Activated T-cell treated with anti-CD3 and anti-CD28 coated beads, Interleukin-2, amount 50 U/mL, for 24 hours (primary cell): ENCODE data around the gene TRABD.
"Not testable (repeated sequence)": the region's sequence is repeated elsewhere in the genome, so short reads cannot be mapped to it uniquely, and the experiment has no call there.

ENCODE experiments used
- DNase-seq: peaks from one replicate; pipeline ENCODE4 v3.0.0-alpha.2; 2020
- H3K27ac Mint-ChIP-seq: 2 replicates; pipeline ENCODE4 v1.8.0; 2020; ENCODE audit warnings: mild to moderate bottlenecking, mixed read lengths
- H3K27me3 Mint-ChIP-seq: 2 replicates; pipeline ENCODE4 v1.8.0; 2020; ENCODE audit warnings: mixed read lengths
- H3K36me3 Mint-ChIP-seq: 2 replicates; pipeline ENCODE4 v1.8.0; 2020; ENCODE audit warnings: low read depth, mixed read lengths
- H3K4me1 Mint-ChIP-seq: 2 replicates; pipeline ENCODE4 v1.8.0; 2020; ENCODE audit warnings: low read depth, mixed read lengths
- H3K4me3 Mint-ChIP-seq: 2 replicates; pipeline ENCODE4 v1.8.0; 2020; ENCODE audit warnings: mild to moderate bottlenecking, moderate library complexity, mixed read lengths
- H3K9me3 Mint-ChIP-seq: 2 replicates; pipeline ENCODE4 v1.8.0; 2020; ENCODE audit warnings: mixed read lengths

Gene TRABD

DNA sequence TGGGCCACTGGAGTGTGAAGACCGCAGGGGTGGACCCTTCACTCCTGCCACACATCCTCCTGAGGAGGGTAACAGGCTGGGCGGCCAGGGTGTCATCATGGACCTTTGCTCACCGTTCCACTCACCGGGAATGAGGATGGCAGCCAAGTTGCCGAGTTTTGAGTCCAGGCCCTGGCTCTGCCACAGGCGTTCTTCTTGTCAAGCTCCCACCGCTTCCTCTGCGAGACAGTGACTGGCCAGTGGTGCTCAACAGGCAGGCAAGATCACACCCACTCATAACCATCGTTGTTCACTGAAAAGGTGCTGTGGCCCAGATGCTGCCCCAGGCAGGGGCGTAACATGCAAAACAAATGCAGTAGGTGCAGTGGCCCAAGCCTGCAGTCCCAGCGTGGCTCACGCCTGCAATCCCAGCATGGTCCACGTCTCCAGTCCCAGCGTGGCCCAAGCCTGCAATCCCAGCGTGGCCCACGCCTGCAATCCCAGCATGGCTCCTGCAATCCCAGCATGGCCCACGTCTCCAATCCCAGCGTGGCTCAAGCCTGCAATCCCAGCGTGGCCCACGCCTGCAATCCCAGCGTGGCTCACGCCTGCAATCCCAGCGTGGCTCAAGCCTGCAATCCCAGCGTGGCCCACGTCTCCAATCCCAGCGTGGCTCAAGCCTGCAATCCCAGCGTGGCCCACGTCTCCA, 20.1 kb upstream of the TRABD start:
- H3K27me3 Mint-ChIP-seq, result peaks cover 41% of the 10 kb centered on the region
- H3K27ac Mint-ChIP-seq, result no peak overlapping the region
- H3K4me3 Mint-ChIP-seq, result no peak overlapping the region
- H3K36me3 Mint-ChIP-seq, result no peaks in the 10 kb centered on the region
- DNase-seq, result no peak
- H3K9me3 Mint-ChIP-seq, result no peaks in the 10 kb centered on the region
- H3K4me1 Mint-ChIP-seq, result peaks cover 9% of the 10 kb centered on the region

DNA sequence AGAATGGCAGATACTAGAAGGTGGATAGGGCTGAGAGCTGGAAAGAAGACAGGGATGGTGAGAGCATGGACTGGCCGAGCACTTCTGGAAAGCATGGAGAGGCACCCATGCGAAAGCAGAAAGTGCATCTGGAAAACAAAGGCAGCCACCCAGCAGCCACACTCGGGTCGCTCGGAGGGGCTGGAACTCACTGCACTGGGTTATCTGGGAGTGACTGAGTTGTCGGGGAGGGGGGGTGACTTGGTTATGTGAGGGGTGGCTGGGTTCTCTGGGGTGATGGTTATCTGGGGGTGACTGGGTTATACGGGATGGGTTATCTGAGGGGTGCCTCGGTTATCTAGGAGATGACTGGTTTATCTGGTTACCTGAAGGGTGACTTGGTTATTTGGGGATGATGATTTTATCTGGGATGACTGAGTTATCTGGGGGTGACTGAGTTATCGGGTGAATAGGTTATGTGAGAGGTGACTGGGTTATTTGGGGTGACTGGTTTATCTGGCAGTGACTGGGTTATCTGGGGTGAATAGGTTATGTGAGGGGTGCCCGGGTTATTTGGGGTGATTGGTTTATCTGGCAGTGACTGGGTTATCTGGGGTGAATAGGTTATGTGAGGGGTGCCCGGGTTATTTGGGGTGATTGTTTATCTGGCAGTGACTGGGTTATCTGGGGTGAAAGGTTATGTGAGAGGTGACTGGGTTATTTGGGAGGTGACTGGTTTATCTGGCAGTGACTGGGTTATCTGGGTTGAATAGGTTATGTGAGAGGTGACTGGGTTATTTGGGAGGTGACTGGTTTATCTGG, 17.8 kb upstream of the TRABD start:
- Mint-ChIP-seq H3K4me1 (peaks cover 12% of the 10 kb centered on the region), H3K9me3 (no peaks in the 10 kb centered on the region), H3K36me3 (no peaks in the 10 kb centered on the region), H3K4me3 (no peak overlapping the region), H3K27me3 (peaks cover 47% of the 10 kb centered on the region), H3K27ac (no peak overlapping the region)
- no peak for DNase-seq

DNA sequence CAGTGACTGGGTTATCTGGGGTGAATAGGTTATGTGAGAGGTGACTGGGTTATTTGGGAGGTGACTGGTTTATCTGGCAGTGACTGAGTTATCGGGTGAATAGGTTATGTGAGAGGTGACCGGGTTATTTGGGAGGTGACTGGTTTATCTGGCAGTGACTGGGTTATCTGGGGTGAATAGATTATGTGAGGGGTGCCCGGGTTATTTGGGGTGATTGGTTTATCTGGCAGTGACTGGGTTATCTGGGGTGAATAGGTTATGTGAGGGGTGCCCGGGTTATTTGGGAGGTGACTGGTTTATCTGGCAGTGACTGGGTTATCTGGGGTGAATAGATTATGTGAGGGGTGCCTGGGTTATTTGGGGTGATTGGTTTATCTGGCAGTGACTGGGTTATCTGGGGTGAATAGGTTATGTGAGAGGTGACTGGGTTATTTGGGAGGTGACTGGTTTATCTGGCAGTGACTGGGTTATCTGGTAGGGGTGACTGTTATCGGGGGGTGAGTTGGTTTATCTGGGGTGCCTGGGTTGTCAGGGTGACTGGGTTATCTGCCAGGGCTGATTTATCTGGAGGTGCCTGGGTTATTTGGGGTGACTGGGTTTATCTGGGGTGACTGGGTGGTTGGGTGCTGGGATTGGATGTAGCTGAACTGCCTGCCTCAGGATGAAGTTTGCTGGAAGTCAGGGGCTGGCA, 17.1 kb upstream of the TRABD start:
- not testable (repeated sequence) for H3K9me3 Mint-ChIP-seq, DNase-seq, H3K36me3 Mint-ChIP-seq
- Mint-ChIP-seq H3K27ac (peak overlapping the region; percentile 59), H3K27me3 (peaks cover 52% of the 10 kb centered on the region), H3K4me1 (peaks cover 12% of the 10 kb centered on the region), H3K4me3 (peak overlapping the region; percentile 63)

DNA sequence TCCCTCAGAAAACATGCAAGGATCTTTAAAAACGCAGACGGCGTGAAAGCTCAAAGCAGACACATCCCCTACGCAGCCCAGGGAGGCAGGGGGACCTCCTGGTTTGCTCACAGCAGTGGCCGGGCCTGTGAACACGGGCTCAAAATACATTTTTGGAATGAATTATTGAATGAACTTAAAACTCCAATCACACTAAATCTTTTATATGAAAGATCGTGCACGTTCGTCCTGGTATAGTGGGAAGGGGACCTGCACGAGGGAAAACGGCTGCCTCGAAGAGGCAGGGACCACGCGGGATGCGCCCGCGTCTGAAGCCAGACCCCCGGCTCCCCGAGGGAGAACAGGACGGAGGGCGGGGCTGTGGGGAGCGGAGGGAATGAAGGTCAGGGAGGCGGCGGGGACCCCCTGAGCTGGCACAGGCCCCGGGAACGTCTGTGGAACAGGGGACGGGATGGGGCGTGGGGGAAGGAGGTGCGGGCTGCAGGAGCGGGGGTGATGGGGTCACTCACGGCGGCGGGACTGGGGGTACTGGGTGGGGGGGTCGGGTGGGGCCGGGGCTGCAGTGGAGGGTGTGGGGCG, 16.4 kb upstream of the TRABD start:
- H3K27ac Mint-ChIP-seq, result peak overlapping the region; percentile 59
- peak overlapping the region; percentile 63 for H3K4me3 Mint-ChIP-seq
- no peaks in the 10 kb centered on the region for H3K36me3 Mint-ChIP-seq
- H3K9me3 Mint-ChIP-seq, result no peaks in the 10 kb centered on the region
- H3K4me1 Mint-ChIP-seq, result peaks cover 12% of the 10 kb centered on the region
- no peak for DNase-seq
- peaks cover 54% of the 10 kb centered on the region for H3K27me3 Mint-ChIP-seq

DNA sequence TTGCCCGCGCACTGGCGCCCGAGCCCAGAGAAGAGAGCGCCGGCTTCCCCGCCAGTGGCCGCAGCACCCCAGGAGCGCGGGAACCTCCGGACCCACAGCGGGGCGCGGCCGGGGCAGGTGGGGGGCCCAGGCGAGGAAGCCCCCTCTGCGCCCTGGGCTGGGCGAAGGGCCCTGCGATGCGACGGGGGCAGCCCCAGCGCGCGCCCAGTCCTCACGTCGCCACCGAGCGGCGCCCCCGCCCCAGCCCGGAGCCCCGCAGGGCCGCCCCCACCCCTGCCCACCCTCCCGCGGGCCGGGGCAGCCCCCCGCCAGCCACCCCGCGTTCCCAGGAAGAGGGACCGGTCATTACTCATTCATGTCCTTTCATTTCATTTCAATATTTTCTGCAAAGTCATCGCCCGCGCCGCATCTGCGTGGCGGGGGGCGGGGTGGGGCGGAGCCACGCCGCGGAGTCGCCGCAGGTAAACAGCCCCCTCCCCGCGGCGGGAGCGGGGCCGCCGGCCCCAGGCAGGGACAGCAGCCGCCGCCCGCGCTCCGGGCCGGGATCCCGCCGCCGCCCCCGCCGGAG, 15.9 kb upstream of the TRABD start:
- Mint-ChIP-seq H3K9me3 (no peaks in the 10 kb centered on the region), H3K36me3 (no peaks in the 10 kb centered on the region), H3K27ac (no peak overlapping the region), H3K27me3 (peaks cover 56% of the 10 kb centered on the region), H3K4me3 (peak overlapping the region; percentile 56), H3K4me1 (peaks cover 12% of the 10 kb centered on the region)
- peak; percentile 80 for DNase-seq

DNA sequence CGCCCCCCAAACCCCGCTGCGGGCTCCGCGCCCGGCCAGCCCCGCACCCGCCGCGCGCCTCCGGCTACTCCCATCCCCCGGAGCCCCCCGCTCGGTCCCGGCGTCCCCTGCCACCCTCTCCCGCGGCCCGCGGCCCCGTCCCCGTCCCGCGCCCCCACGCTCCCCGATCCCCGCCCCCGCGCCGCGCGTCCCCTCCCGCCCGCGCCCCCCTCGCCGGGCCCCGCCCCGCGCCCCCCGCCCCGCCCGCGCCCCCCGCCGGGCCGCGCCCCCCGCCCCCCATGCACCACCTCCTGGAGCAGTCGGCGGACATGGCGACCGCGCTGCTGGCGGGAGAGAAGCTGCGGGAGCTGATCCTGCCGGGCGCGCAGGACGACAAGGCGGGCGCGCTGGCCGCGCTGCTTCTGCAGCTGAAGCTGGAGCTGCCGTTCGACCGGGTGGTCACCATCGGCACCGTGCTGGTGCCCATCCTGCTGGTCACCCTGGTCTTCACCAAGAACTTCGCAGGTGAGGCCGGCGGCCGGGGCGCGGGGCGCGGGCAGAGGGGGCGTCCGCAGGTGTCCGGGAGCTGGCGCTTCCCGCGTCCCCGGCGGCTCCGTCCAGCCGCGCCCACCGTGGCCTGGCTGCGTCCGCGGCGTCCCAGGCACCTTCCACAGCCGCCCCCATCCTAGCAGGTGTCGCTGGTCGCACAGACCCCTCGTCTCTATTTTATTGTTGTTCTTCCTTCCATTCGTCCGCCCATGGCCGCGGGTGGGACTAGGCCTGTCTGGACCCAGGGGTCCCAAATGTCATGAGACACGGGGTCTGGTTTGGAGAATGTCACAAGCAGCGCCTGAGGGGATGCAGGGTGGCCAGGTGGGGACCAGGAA, 15.0 kb upstream of the TRABD start, which contains the start of gene PANX2:
Gene PANX2, plus strand, starts transcription at position 279 of the 866 bp plus-strand sequence. Its CDS starts 0 bp downstream, at position 279.
- Mint-ChIP-seq H3K36me3 (no peaks in the 10 kb centered on the region), H3K27ac (peak within 1 kb of the TSS; percentile 79), H3K9me3 (no peaks in the 10 kb centered on the region), H3K27me3 (peaks cover 50% of the 10 kb centered on the region), H3K4me1 (peaks cover 12% of the 10 kb centered on the region), H3K4me3 (peak within 1 kb of the TSS; percentile 73)
- no peak for DNase-seq

DNA sequence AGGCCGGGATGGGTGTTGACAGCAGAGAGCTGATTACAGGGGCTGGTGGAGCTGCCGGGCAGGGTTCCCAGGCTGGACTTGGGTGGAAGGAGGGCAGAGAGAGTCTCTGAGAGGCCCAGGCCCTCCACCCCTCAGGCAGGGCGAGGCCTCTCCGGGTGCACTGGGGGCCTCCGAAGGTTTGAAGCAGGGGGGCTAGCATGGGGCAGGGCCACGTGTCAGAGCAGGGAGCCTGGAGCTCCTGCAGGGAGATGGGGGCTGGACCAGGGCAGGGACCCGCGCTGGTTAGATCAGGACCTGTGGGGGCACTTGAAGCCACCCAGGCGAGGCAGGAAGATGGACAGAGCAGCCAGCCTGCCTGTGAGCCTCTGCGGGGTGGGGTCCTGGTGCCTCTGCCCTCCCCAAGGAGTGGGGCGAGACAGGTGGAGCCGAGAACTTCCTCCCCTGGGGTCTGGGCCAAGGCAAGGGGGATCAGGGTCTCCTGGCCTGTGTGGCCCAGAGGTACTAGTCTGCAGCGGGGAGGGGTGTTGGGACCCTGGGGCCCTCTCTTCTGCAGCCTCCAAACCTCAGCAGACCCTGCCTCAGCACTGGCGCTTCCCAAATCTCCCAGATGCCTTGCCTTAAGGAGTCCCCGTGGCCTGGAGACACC, 14.3 kb upstream of the TRABD start:
- no peak for DNase-seq
- Mint-ChIP-seq H3K27ac (peak overlapping the region; percentile 79), H3K27me3 (peaks cover 50% of the 10 kb centered on the region), H3K4me1 (peaks cover 12% of the 10 kb centered on the region), H3K4me3 (peak overlapping the region; percentile 73), H3K9me3 (no peaks in the 10 kb centered on the region), H3K36me3 (no peaks in the 10 kb centered on the region)

DNA sequence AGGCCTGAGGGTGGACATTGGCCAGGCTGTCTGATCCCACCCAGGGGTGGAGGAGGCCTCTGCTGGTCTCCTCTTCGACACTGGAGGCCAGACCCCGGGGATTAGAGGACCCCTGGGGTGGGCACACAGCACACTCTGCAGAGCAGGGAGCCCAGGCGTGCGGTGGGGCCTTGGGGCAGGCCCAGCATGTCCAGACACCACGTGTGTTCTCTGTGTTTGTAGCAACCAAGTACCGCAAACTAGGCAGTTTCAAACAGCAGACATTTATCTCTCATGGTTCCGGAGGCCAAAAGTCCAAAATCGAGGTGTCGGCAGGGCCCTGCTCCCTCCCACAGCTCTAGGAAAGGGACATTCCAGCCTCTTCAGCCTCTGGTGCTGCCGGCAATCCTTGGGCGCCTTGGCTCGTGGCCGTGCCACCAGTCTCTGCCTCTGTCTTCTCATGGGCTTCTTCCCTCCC, 13.7 kb upstream of the TRABD start:
- Mint-ChIP-seq H3K4me1 (peaks cover 12% of the 10 kb centered on the region), H3K36me3 (no peaks in the 10 kb centered on the region), H3K9me3 (no peaks in the 10 kb centered on the region), H3K4me3 (peak overlapping the region; percentile 12), H3K27me3 (peaks cover 52% of the 10 kb centered on the region), H3K27ac (no peak overlapping the region)
- DNase-seq, result no peak

DNA sequence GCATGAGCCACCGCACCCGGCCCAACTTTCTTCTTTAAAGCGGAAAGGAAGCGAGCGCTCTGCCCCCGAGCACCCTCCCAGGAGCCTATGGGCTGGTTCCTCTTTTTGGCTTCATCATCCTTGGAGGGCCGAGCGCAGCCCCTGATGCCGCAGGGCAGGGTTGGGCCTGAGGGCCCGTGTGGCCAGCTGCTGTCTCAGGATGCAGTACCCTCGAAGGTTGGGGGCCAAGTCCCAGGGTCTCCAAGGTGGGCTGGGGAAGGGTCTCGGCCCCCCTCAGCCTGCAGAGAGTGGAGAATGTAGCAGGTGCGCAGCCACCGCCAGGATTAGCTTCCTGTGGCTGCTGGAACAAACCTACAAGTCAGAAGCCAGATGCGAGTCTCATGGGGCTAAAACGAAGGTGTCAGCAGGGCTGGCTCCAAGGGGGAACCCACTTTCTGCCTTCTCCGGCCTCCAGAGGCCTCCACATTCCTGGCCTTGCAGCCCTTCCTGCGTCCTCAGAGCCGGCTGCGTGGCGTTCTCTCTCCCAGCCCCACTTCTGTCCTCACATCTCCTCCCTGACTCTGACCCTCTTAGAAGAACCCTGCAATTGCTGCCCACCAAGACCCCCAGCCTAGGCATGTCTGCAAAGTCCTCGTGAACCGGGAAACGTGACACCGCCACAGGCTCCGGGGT, 12.3 kb upstream of the TRABD start:
- Mint-ChIP-seq H3K36me3 (no peaks in the 10 kb centered on the region), H3K4me1 (peaks cover 11% of the 10 kb centered on the region), H3K4me3 (no peak overlapping the region), H3K27me3 (peaks cover 47% of the 10 kb centered on the region), H3K27ac (no peak overlapping the region), H3K9me3 (no peaks in the 10 kb centered on the region)
- DNase-seq, result no peak

DNA sequence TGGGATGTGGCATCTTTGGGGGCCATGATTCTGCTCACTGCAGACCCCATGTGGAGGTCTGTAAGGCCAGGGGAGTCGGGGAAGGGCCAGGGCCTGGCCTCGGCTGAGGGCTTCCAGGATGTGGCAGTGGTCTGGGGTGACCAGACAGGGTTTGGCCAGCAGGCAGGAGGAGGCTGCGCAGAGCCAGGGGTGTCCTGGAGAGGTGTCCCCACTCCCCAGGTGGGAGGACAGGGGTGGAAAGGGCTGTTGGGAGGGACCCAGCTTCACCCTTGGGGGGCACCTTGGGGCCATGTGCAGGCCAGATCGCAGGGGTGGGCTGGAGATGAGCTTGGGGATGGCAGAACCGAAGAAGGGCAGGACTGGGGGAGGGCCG, 11.7 kb upstream of the TRABD start:
- no peak overlapping the region for H3K27ac Mint-ChIP-seq
- H3K36me3 Mint-ChIP-seq, result no peaks in the 10 kb centered on the region
- H3K4me3 Mint-ChIP-seq, result no peak overlapping the region
- H3K9me3 Mint-ChIP-seq, result no peaks in the 10 kb centered on the region
- DNase-seq, result no peak
- H3K27me3 Mint-ChIP-seq, result peaks cover 42% of the 10 kb centered on the region
- H3K4me1 Mint-ChIP-seq, result peaks cover 6% of the 10 kb centered on the region

DNA sequence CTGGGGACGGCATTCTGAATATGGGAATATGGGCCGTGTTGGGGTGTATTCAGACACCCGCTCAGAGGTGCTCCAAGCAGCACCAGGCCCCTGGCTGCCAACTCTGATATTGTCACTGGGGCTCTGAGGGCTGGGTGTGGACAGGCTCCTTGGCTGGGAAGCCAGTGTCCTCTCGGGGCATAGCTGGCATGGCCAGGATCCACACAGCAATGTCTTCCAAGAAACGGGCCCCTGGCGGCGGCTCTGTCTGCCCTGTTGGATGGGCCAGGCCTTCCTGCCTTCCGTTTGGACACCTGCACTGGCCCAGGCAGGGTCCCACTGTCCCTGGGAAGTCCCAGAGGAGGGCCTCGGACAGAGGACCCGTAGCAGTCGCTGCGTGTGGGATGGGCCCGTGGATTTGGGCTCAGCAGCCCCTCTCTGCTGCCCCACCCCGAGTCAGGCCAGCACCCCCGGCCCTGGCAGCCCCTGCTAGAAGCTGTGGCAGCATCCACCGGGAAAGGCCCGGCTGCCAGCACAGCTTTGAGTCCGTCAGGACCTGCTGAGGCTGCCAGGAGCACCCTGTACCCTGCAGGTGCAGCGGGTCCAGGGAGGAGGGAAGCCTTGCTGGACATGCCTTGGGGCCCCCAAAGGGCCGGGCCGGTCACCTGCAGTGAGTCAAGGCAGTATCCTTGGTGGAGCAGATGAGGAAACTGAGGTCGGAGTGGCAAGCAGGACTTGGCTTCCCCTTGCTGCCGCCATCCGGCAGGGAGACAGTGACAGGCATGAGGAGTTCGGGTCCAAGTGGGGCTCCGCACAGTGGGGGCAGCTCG, 11.1 kb upstream of the TRABD start:
- Mint-ChIP-seq H3K9me3 (no peaks in the 10 kb centered on the region), H3K36me3 (no peaks in the 10 kb centered on the region), H3K4me3 (no peak overlapping the region), H3K4me1 (peaks cover 4% of the 10 kb centered on the region), H3K27ac (no peak overlapping the region), H3K27me3 (peaks cover 40% of the 10 kb centered on the region)
- DNase-seq, result no peak

DNA sequence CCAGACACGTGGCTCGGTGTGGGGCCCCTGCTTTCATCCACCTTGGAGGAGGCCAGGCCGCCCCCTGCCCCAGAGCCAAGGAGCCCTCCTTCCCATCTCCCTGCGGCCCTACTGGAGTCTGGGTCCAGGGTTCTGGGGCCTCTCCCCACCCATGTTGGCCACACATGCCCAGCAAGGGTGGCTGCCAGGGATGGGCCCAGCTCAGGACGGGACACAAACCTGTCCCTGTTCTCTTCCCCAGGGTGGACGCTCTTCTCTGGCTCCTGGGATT, 10.6 kb upstream of the TRABD start:
- Mint-ChIP-seq H3K27me3 (peaks cover 43% of the 10 kb centered on the region), H3K36me3 (no peaks in the 10 kb centered on the region), H3K9me3 (no peaks in the 10 kb centered on the region), H3K27ac (no peak overlapping the region), H3K4me1 (peaks cover 7% of the 10 kb centered on the region), H3K4me3 (no peak overlapping the region)
- DNase-seq, result no peak
